Coronary artery (tissue), 2 donors: Measurements from ENCODE around the gene SCAMP4.

Experiments used
- DNase-seq: peaks from one replicate; pipeline ENCODE4 v3.0.0-alpha.2; 2017; ENCODE audit warnings: low spot score
- H3K27ac ChIP-seq, 2 donors: fragments of 200-600 bp; sonication (generic); one replicate each; pipeline ENCODE4 v1.5.1; 2016 to 2019
- H3K4me3 ChIP-seq: fragments of 200-600 bp; sonication (generic); 2 replicates; pipeline ENCODE4 v1.5.1; 2016; ENCODE audit warnings: mild to moderate bottlenecking, moderate library complexity
- CTCF ChIP-seq: fragments of 200-600 bp; sonication (generic); IDR thresholded peaks from one replicate; pipeline ENCODE4 v1.5.1; 2019; ENCODE audit warnings: antibody characterized with exemption

The SCAMP4 gene

GRCh38 chr19:1905110-1905862 lies at the start of gene SCAMP4, which contains the start of gene ADAT3:
Gene SCAMP4, plus strand, starts transcription at chr19:1905399. Its CDS starts 9,621 bp downstream, at chr19:1915020.
Gene ADAT3, plus strand, starts transcription at chr19:1905399. Its CDS starts 6,649 bp downstream, at chr19:1912048.
- Histone ChIP-seq H3K27ac (peak within 1 kb of the TSS; percentile 74 to 90), H3K4me3 (peak within 1 kb of the TSS; percentile 90)
- TF ChIP-seq CTCF: no peak
- peak; percentile 98 for DNase-seq

DNA sequence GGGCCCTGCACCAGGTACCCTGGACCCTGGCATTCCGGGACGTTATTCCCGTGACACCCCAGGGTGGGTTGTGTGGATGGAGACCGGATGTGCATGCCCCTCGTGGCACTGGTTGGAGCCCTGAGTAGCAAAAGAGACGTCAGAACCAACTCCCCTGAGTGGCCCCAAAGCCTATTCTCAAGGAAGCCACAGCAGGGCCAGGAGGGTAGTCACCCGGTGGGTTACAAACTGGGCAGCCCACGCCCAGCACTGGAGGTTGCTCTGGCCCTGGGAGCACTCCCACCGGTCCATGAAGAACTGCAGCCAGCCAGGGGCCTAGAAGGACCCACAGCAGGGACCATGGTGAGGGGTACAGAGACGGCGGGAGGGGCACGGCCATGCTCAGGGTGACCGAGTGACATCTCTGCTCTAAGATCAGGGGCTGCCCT lies 49.4 kb upstream of the SCAMP4 start:
- DNase-seq: no peak

DNA sequence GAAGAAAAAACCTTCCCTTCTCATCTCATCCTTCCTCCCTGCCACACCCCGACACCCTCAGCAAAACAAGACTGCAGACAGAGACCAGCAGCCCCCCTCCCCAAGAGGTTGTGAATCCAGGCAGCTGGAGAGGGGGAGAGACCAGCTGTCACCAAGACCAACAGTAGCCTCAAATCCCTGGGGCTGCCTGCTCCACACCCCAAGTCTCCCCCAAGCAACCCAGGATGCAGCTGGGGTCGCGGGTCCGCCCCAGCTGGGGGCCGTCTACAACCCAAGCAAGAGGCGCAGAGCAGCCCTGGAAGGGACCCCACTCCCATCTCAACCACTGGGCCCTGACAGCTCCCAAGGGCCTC lies 48.9 kb upstream of the SCAMP4 start:
- H3K4me3 ChIP-seq: peak overlapping the region; percentile 66

More for the DNA sequence above, 49.4 kb upstream of the SCAMP4 start:
- H3K4me3 ChIP-seq: peak overlapping the region; percentile 66
- H3K27ac ChIP-seq: peak overlapping the region; percentile 14 to 90
- TF ChIP-seq CTCF: no peak

GRCh38 chr19:1856698-1857603 lies 48.2 kb upstream of the SCAMP4 start:
- TF ChIP-seq CTCF: no peak
- no peak for DNase-seq
- H3K4me3 ChIP-seq: peak overlapping the region; percentile 66
- peak overlapping the region; percentile 3 to 90 for H3K27ac ChIP-seq

More for the DNA sequence above, 48.9 kb upstream of the SCAMP4 start:
- no peak for TF ChIP-seq CTCF
- peak overlapping the region; percentile 14 to 90 for H3K27ac ChIP-seq
- DNase-seq: no peak

DNA sequence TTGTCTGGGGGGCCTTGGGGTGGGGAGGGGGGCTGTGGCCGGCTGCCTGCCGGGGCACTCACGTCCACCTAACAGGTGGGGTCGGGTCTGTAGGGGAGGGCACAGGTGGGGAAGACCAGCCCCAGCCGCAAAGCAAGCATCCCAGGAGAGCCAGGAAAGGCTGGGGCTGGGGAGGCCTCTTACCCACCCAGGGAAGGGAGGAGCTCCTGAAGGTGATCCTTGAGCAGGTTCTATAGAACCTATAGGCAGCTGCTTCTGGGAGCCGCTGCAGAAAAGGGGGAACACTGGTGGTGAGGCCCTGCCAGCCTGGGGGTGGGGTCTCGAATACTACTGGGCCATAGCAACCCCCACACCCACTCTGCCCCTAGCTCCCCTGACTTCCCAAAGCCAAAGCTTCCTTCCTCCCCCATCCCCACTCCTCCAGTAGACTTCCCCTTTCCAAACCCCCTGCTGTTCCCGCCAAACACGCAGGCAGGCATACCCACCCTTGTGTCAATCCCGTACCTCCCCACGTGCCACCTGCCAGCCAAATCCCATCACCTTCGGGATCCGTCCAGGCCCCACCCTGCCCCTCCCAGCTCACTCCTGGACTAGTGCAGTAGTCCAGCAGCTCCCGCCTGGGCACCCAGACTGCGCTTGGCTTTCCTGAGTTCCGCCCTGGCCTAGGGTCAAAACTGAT lies 47.4 kb upstream of the SCAMP4 start:
- no peak for DNase-seq

More for the DNA sequence above, 47.4 kb upstream of the SCAMP4 start:
- Histone ChIP-seq H3K4me3 (peak overlapping the region; percentile 66), H3K27ac (peak overlapping the region; percentile 3 to 90)
- no peak for TF ChIP-seq CTCF
